Keratinocyte (primary cell): ENCODE data around the gene IRX1. TPM values are rescaled to one million over a fixed set of nuclear protein-coding genes. Genes with fewer than 3 reads are reported as not detected.

Source experiments
- DNase-seq: peaks from one replicate; pipeline ENCODE4 v3.0.0-alpha.2; 2011; ENCODE audit warnings: low read depth, missing footprints, low spot score
- FAIRE-seq: peaks from 2 replicates; lab custom pipeline; 2011; peaks lifted over from hg19 to GRCh38; lab: Jason Lieb, UNC
- H2AFZ ChIP-seq: 2 replicates; pipeline ENCODE4 v1.6.0; 2012; ENCODE audit warnings: low read length, control low read depth, inconsistent platforms; ENCODE audit not compliant: control insufficient read depth
- H3K27ac ChIP-seq: 2 replicates; pipeline ENCODE4 v1.5.1; 2011; ENCODE audit warnings: low read length; ENCODE audit not compliant: control insufficient read depth, insufficient read depth
- H3K27me3 ChIP-seq: 3 replicates; pipeline ENCODE4 v1.6.0; 2011; ENCODE audit warnings: low read length; ENCODE audit not compliant: control insufficient read depth, insufficient read depth; ENCODE audit errors: extremely low read depth
- H3K36me3 ChIP-seq, 2 experiments: 2 replicates in 1 of 2; 3 replicates in 1 of 2; pipeline ENCODE4 v1.5.1; 2011; ENCODE audit warnings: low read length in 2 of 2, mild to moderate bottlenecking in 1 of 2; ENCODE audit not compliant: control insufficient read depth in 2 of 2, insufficient read depth in 2 of 2; ENCODE audit errors: extremely low read depth in 1 of 2
- H3K4me1 ChIP-seq: 3 replicates; pipeline ENCODE4 v1.5.1; 2011; ENCODE audit warnings: low read length; ENCODE audit not compliant: control insufficient read depth, insufficient read depth; ENCODE audit errors: extremely low read depth
- H3K4me2 ChIP-seq: 3 replicates; pipeline ENCODE4 v1.6.0; 2011; ENCODE audit warnings: low read depth, low read length; ENCODE audit not compliant: control insufficient read depth, insufficient read depth; ENCODE audit errors: extremely low read depth
- H3K4me3 ChIP-seq, 3 experiments: fragments of 200-600 bp in 1 of 3; sonication (generic) in 1 of 3; 2 replicates in 2 of 3; 3 replicates in 1 of 3; pipeline ENCODE4 v1.5.1; 2011 to 2016; ENCODE audit warnings: low read length in 3 of 3, mild to moderate bottlenecking in 3 of 3, control low read depth in 2 of 3, inconsistent platforms in 1 of 3, low read depth in 1 of 3, mixed read lengths in 1 of 3, mixed run types in 1 of 3, moderate library complexity in 1 of 3; ENCODE audit not compliant: control insufficient read depth in 2 of 3, insufficient read depth in 2 of 3; ENCODE audit errors: extremely low read depth in 1 of 3
- H3K79me2 ChIP-seq: 2 replicates; pipeline ENCODE4 v1.6.0; 2012; ENCODE audit warnings: low read length; ENCODE audit not compliant: control insufficient read depth, insufficient read depth
- H3K9ac ChIP-seq: 3 replicates; pipeline ENCODE4 v1.6.0; 2011; ENCODE audit warnings: low read length; ENCODE audit not compliant: control insufficient read depth, insufficient read depth; ENCODE audit errors: extremely low read depth
- H3K9me1 ChIP-seq: 3 replicates; pipeline ENCODE4 v1.6.0; 2011; ENCODE audit warnings: low read length; ENCODE audit not compliant: control insufficient read depth, insufficient read depth; ENCODE audit errors: extremely low read depth
- H3K9me3 ChIP-seq: 2 replicates; pipeline ENCODE4 v1.5.1; 2012; ENCODE audit warnings: low read depth, low read length; ENCODE audit not compliant: control insufficient read depth
- H4K20me1 ChIP-seq: 3 replicates; pipeline ENCODE4 v1.6.0; 2011; ENCODE audit warnings: low read length; ENCODE audit not compliant: control insufficient read depth, insufficient read depth; ENCODE audit errors: extremely low read depth
- CTCF ChIP-seq, 3 experiments: IDR thresholded peaks in 1 of 3; conservative IDR thresholded peaks in 1 of 3; optimal IDR thresholded peaks in 1 of 3; 2 replicates in 2 of 3; 3 replicates in 1 of 3; pipeline versions ENCODE3 to v1.5.1; 2011; ENCODE audit warnings: low read length in 3 of 3, mild to moderate bottlenecking in 3 of 3, moderate library complexity in 2 of 3, control low read depth in 1 of 3, inconsistent platforms in 1 of 3; ENCODE audit not compliant: insufficient read depth in 2 of 3; ENCODE audit errors: extremely low read depth in 1 of 3
- EZH2 ChIP-seq: IDR thresholded peaks from one replicate; pipeline ENCODE4 v1.6.1; 2012; ENCODE audit warnings: inconsistent platforms, mild to moderate bottlenecking, low read length, moderate library complexity
- dilution Hi-C: fragments of 300-500 bp; cut with MboI; formaldehyde crosslinking; loops from one replicate; pipeline ENCODE4 v1.7.0; 2020; ENCODE audit warnings: low sequenced_read_pairs; ENCODE audit not compliant: extremely low pct_ligation_motif_present
- polyA plus RNA-seq, 5 experiments: library from polyadenylated mRNA; depleted of rRNA in 3 of 5; stranded (reverse) in 3 of 5; stranded (forward) in 1 of 5; unstranded in 1 of 5; fragments of >200 nt; gene quantifications; 1 replicate in 1 of 5; 2 replicates in 3 of 5; 3 replicates in 1 of 5; pipeline versions ENCODE4 v1.2.1 to v1.2.3, GENCODE V29; 2011 to 2012; ENCODE audit warnings: missing spikeins in 2 of 5, low read depth in 1 of 5, low replicate concordance in 1 of 5

IRX1 gene
- polyA plus RNA-seq, 1 donor (not counting 4 experiments of a cell fraction or from before 2014, with no cell fraction given), result 1.00 TPM

GRCh38 chr5:3584724-3585531 is 10.7 kb upstream of the IRX1 start:
- Histone ChIP-seq H3K9me3 (no peaks in the 10 kb centered on the region), H3K27ac (no peak overlapping the region), H3K4me3 (no peak overlapping the region), H3K9me1 (no peaks in the 10 kb centered on the region), H3K9ac (no peak overlapping the region), H3K36me3 (no peaks in the 10 kb centered on the region), H3K4me1 (no peaks in the 10 kb centered on the region), H2AFZ (no peak overlapping the region), H3K79me2 (no peaks in the 10 kb centered on the region), H3K4me2 (no peak overlapping the region), H4K20me1 (no peaks in the 10 kb centered on the region), H3K27me3 (peaks cover 8% of the 10 kb centered on the region)
- DNase-seq, result no peak
- TF ChIP-seq CTCF (optimal IDR thresholded peaks at IDR 0.05 in 1 of 3, IDR thresholded peaks at IDR 0.05 in 1 of 3, conservative IDR thresholded peaks at IDR 0.05 in 1 of 3; ENCODE audit: extremely low read depth in 1 of 3, insufficient read depth in 2 of 3, low read length in 3 of 3) (no peak), EZH2 (no peak)
- dilution Hi-C loops, result no loop called here
- no peak for FAIRE-seq

- H3K4me1 ChIP-seq, result no peaks in the 10 kb centered on the region
- H3K9me3 ChIP-seq, result no peaks in the 10 kb centered on the region
- TF ChIP-seq EZH2, result no peak
- TF ChIP-seq CTCF (optimal IDR thresholded peaks at IDR 0.05 in 1 of 3, IDR thresholded peaks at IDR 0.05 in 1 of 3, conservative IDR thresholded peaks at IDR 0.05 in 1 of 3; ENCODE audit: extremely low read depth in 1 of 3, insufficient read depth in 2 of 3, low read length in 3 of 3), result no peak
- no peaks in the 10 kb centered on the region for H3K9me1 ChIP-seq
- peak overlapping the region; percentile 27 for H3K4me2 ChIP-seq
- no peak overlapping the region for H2AFZ ChIP-seq
- no peaks in the 10 kb centered on the region for H4K20me1 ChIP-seq
- no peak for DNase-seq
- no peaks in the 10 kb centered on the region for H3K36me3 ChIP-seq
- no peak overlapping the region for H3K27ac ChIP-seq
- H3K9ac ChIP-seq, result no peak overlapping the region
- peaks cover 55% of the 10 kb centered on the region for H3K27me3 ChIP-seq
- dilution Hi-C loops, result no loop called here
- H3K79me2 ChIP-seq, result no peaks in the 10 kb centered on the region
- no peak for FAIRE-seq
- H3K4me3 ChIP-seq, result no peak overlapping the region
Measured at GRCh38 chr5:3590161-3590966, 5.3 kb upstream of the IRX1 start.
